HG03521 (cell line): ENCODE data around the gene DAAM2.

Source experiments
- ATAC-seq: cut with Tn5 transposase; IDR thresholded peaks from one replicate; pipeline ENCODE4 v1.9.1; 2021; ENCODE audit warnings: mild to moderate bottlenecking, moderate library complexity; ENCODE audit not compliant: unreplicated experiment

DAAM2 gene

GRCh38 chr6:39904946-39905639 is 112.9 kb downstream of the DAAM2 start:
- ATAC-seq: no peak

GRCh38 chr6:39905640-39905975 is 113.4 kb downstream of the DAAM2 start:
- no peak for ATAC-seq

- no peak for ATAC-seq
These were observed 114.2 kb downstream of the DAAM2 start for GRCh38 chr6:39906318-39906761.

GRCh38 chr6:39907871-39908575 is 115.8 kb downstream of the DAAM2 start:
- no peak for ATAC-seq

GRCh38 chr6:39908838-39909583 is 116.8 kb downstream of the DAAM2 start:
- no peak for ATAC-seq

GRCh38 chr6:39909701-39910100 is 117.5 kb downstream of the DAAM2 start:
- ATAC-seq: no peak

GRCh38 chr6:39910164-39910563 is 118.0 kb downstream of the DAAM2 start:
- no peak for ATAC-seq

- no peak for ATAC-seq
These were observed 118.6 kb downstream of the DAAM2 start for GRCh38 chr6:39910744-39911143.

- ATAC-seq: no peak
These were observed 119.4 kb downstream of the DAAM2 start for GRCh38 chr6:39911513-39912125.

GRCh38 chr6:39912446-39912845 is 120.3 kb downstream of the DAAM2 start:
- ATAC-seq: no peak

- ATAC-seq: no peak
These were observed 121.3 kb downstream of the DAAM2 start for GRCh38 chr6:39913391-39913916.

GRCh38 chr6:39914239-39914638 is 122.1 kb downstream of the DAAM2 start:
- ATAC-seq: no peak

- ATAC-seq: no peak
These were observed 123.7 kb downstream of the DAAM2 start for GRCh38 chr6:39915866-39916265.

- ATAC-seq: no peak
These were observed 125.2 kb downstream of the DAAM2 start for GRCh38 chr6:39917329-39917728.

GRCh38 chr6:39917981-39918380 is 125.8 kb downstream of the DAAM2 start:
- ATAC-seq: no peak

- no peak for ATAC-seq
These were observed 126.7 kb downstream of the DAAM2 start for GRCh38 chr6:39918831-39919230.

- ATAC-seq: no peak
These were observed 128.0 kb downstream of the DAAM2 start for GRCh38 chr6:39920157-39920556.

- no peak for ATAC-seq
These were observed 130.6 kb downstream of the DAAM2 start for GRCh38 chr6:39922821-39923220.

GRCh38 chr6:39923394-39923793 is 131.2 kb downstream of the DAAM2 start:
- no peak for ATAC-seq

- no peak for ATAC-seq
These were observed 131.7 kb downstream of the DAAM2 start for GRCh38 chr6:39923861-39924260.

- ATAC-seq: no peak
These were observed 132.1 kb downstream of the DAAM2 start for GRCh38 chr6:39924283-39924682.
